Sciatic nerve (tissue), 2 donors: ENCODE measurements around the gene PPM1H. TPM values are rescaled to one million over a fixed set of nuclear protein-coding genes. Genes with fewer than 3 reads are reported as not detected.
"Not testable (repeated sequence)": the region's sequence is repeated elsewhere in the genome, so short reads cannot be mapped to it uniquely, and the experiment has no call there.

Experiments
- ATAC-seq: fragments of 200-7000 bp; cut with Tn5 transposase; one replicate; pipeline ENCODE4 v1.9.1; 2020; ENCODE audit warnings: mild to moderate bottlenecking, moderate library complexity
- DNase-seq: peaks from one replicate; pipeline ENCODE4 v3.0.0-alpha.2; 2020; ENCODE audit warnings: low spot score
- intact Hi-C: fragments of 100-400 bp; cut with DNase I; formaldehyde crosslinking; loops from one replicate; pipeline ENCODE4 v1.14.2; 2022
- total RNA-seq: library from RNA; stranded (reverse); fragmentation: NEBNext Ultra II Directional; extraction: Animal tissue kit (Norgen Biotek cat#: 25700); gene quantifications from one replicate; pipeline ENCODE4 v1.2.1, GENCODE V29; 2021
- donor health status: DM: no; HTN: no; CAD: no.
- donor health status: DM: no; HTN: no; CAD: no.

The PPM1H gene
- total RNA-seq, 1 donor from 2014 or later: 12.3 TPM

DNA sequence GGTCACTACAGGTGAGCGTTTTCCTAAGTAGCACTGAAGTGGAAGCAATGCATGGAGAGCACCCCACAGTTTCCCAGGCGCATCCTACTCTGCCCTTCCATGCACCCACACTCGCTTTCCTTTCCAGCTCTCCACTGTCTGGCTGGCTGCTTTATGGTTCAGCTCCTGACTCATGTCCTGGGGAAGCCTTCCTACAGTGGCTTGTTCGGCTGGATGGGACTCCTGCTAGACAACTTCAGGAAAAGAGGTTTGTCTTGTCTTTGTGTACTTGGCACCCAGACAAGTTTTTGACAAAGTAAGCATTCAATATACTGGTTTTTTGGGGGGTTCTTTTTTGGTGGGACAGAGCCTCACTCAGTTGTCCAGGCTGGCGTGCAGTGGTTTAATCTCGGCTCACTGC lies 21.6 kb downstream of the PPM1H start:
- DNase-seq: no peak
- ATAC-seq: no peak
- intact Hi-C loops: no loop called here

DNA sequence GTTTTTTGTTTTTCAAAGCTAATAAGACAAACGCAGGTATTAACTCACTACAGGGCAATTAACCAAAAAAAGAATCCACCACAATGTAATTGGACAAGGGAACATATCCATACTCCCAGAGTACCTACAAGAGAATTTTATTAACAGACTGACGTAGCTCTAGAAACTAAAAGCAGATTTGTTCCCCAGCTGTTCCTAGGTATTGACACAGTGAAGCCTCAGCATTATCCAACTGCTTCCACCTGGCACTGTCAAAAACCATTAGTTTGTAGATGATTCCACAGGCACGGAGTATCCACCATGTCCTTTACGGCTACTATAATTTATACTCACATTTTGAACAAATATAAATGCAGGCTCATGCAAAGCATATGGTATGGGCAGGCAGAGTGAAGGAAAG lies 22.3 kb downstream of the PPM1H start:
- no peak for DNase-seq
- ATAC-seq: no peak
- intact Hi-C loops: no loop called here

DNA sequence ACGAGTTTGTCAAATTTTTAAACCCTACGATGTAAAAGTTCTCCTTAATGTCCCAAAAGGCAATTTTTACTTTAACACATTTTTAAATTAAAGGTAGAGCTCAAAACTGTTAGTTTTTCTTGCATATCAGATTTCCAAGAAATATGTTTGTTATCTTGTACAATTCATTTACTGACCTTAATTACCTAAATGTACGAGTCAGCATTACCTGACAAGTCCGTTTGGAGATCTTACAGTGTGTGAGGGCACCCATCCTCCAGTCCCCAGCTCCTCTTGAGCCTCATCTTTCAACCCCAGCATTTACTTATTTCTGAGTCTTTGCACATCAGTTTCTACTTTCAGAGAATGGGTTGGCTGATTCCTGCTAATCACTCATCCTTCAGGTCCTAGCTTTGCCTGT lies 23.7 kb downstream of the PPM1H start:
- intact Hi-C loops: no loop called here

DNA sequence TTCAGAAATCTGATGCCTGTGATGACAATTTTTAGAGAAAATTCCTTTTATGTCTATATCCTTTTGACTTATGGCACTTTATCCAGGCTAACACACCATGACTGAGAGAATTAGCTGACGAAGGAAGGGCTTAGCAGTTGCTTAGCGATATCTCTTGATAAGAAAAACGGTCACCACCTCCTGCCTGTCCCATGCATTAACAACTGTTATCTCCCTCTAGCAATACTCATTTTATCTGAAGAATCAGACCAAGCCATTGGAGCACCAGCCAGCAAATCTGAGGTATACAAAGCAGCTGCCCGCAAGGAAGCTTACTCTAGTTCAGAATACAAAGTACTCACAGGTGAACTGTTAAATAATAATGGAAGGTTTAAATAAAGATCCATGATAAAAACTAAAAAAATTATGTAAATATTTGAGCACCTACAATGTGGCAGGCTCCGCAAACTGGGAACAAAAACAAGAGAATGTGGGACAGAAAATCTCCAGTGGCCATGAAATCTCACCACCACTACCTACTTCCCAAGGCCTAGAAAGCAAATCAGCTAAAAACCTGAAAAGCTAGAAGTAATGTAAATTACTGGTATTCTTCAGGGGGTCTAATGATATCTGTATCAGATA lies 24.3 kb downstream of the PPM1H start:
- no peak for ATAC-seq
- intact Hi-C loops: no loop called here
- DNase-seq: no peak

More for the DNA sequence above, 23.7 kb downstream of the PPM1H start:
- DNase-seq (no peak), ATAC-seq (no peak)

DNA sequence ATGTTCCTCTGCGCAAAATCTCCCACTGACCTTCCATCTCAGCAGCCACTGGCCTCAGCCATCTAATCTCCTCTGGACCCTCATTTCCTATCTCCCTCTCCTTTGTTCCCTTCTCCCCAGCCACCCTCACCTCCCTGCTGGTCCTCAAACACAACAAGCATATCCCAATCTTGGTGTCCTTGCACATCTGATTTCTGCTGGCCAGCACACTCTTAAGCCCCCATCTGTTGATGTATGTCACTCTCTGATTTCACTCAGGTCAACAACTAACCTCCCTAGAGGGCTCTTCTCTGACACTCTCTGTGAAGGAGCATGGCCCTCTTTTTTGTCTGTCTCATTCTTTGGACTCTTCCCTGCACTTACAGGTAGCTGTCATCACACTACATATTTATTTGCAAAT lies 25.6 kb downstream of the PPM1H start:
- ATAC-seq: no peak
- intact Hi-C loops: no loop called here
- DNase-seq: no peak

DNA sequence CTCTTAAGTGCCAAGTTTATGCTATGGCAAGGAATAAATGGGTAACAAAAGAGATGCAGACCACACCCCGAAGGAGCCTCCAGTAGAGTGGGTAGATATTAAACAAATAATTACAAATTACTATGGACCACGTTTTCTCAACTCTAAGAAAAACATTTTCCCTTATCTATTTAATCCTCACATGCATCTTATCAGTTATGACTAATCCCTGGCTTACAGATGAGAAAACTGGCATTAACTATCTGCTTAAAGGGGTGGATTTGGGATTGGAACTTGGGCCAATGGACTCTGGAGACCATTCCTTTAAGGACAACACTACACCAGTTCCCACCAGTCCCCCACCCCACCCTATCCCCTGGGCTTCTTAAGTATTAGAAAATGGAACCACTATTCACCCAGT lies 26.3 kb downstream of the PPM1H start:
- ATAC-seq (no peak), DNase-seq (no peak)
- intact Hi-C loops: no loop called here

DNA sequence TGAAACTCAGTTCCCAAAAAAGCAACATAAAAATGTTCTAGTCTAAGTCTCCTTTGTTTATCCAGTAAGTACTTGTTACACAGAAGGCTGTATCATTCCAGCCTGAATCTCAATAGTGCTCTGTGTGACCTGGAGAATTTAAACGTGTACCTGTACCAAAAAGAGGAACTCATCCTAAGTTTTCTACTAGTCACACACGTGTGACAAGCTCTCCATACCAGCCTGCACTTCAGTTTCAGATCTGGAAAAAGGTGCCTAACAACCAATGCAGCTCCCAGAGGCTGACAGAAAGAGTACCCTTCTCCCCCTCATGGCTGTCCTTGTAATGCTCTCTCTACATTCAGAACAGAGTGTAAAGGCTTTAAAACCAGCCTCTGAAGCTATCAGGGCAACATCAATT lies 27.4 kb downstream of the PPM1H start:
- intact Hi-C loops: no loop called here
- ATAC-seq: no peak
- DNase-seq: no peak

DNA sequence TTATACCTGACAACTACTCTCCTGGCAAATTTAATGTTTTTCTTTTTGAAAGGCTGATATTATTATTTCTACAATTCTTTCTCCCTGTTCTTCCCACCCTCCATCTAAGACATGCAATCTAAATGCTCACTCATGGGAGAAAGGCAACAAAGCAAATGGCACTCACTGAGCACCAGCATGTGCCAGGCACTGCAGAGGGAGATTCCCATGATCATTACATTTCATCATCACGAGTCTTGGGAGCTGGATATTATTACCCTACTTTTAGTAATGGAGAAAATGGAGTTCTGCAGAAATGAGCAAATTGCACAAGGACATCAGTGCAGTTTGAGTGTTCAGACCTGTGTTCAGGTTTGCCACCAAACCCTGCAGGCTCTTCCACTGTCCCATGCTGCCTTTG lies 27.9 kb downstream of the PPM1H start:
- DNase-seq (no peak), ATAC-seq (no peak)
- intact Hi-C loops: no loop called here

DNA sequence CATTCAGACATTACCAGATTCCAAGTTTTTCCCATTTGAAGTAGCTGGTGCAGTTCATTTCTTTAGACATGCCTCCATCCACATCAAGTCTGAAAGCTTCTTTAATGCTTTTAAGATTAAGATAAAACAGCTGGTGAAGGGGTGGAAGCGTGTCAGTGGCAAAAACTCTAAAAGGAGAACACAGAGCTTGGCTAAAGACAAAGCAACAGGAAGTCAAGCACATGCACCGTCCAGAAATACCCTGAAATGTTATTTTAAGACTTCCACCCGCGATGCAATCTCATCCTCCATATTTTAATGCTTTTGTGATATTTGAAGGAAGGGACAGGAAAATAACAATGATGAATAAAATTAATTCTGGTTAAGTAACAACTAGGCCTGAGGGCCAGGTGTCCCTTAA lies 31.8 kb downstream of the PPM1H start:
- DNase-seq (no peak), ATAC-seq (no peak)
- intact Hi-C loops: no loop called here

DNA sequence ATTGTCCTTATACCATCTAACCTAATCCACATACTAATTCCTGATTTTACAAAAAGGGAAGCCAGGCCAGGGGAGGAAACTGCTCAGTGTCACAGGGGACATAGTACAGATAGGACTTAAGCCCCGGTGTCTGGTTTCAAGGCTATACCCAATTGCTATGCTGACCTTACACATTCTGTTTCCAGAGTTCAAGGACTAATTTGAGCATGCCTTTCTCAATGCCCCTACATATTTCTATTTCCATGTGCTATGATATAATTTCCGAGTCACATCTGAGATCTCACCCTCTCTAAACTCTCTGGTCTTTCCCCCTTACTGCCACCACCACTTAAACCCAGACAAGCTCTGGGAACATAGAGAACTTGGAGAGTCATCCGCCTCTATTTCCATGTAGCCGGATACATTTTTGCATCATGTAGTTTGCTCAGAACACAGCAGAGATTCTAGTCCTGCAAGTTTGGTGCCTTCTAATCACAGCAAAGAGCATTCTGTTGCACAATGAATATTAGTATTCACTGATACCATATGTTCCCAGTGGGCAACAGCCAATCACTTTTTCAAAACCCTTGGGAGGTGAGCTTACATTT lies 34.2 kb downstream of the PPM1H start:
- ATAC-seq (no peak), DNase-seq (no peak)
- intact Hi-C loops: no loop called here

DNA sequence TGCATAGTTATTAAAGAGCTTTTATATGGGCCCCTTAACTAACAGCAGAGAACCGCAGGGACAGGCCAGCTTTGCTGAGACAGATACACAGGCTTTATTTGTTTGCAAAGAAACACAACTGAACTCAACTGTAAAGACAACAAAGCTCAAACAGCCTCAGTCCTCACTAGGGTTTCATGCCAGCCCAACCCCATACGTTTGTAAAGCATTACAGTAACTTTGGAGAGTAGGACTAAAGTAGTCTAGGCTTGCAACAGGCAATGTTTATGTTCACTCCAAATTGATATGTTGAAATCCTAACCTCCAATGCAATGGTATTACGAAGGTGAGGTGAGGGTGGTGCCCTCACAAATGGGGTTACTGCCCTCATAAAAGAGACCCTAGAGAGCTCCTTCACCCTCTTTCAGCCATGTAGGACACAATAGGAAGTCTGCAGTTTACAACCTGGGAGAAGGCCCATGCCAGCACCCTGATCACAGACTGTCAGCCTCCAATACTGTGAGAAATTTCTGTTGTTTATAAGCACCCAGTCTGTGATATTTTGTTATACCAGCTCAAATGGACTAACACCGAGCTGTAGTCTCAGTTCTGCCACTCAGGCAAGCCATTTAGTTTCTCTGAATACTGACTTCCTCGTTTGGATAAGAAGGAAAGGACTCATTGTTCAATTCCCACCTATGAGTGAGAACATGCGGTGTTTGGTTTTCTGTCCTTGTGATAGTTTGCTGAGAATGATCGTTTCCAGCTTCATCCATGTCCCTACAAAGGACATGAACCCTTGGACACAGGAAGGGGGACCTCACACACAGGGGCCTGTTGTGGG lies 35.2 kb downstream of the PPM1H start:
- intact Hi-C loops: no loop called here
- ATAC-seq: no peak
- DNase-seq: no peak

DNA sequence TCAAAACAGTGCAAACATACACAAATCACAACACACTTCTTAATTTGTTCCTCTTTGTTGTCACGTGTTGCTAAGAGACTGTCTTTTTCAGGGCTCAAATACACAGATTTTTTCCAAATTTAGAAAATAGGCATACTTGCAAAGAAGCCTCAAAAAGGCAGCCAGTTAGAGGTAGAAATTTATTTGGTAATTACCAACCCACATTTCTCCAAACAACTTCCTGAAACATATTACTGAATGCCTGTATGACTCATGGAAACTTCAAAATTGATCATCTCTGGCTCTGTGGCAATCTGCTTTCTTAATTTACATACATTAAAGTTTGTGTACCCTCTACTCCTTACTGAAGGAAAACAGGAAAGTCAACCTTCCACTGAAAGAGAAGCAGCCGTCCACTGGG lies 36.4 kb downstream of the PPM1H start:
- DNase-seq (no peak), ATAC-seq (no peak)
- intact Hi-C loops: no loop called here

DNA sequence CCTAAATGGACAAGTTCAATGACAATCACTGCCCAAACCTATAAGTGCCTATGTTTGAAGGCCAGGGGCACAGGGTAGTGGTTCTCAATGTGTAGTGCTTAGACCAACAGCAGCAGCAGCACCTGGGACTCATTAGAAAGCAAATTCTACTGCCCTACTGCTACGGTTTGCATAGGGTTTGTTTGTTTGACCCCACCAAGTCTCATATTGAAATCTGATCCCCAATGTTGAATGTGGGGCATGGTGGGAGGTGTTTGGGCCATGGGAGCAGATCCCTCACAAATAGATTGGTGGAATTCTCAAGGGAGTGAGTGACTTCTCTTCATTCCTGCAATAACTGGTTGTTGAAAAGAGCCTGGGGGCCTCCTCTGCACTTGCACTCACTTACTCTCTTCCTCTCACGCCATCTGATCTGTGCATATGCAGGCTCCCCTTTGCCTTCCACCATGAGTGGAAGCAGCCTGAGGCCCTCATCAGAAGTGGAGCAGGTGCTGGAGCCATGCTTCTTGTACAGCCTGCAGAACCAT lies 39.5 kb downstream of the PPM1H start:
- intact Hi-C loops: no loop called here
- DNase-seq (no peak), ATAC-seq (no peak)

DNA sequence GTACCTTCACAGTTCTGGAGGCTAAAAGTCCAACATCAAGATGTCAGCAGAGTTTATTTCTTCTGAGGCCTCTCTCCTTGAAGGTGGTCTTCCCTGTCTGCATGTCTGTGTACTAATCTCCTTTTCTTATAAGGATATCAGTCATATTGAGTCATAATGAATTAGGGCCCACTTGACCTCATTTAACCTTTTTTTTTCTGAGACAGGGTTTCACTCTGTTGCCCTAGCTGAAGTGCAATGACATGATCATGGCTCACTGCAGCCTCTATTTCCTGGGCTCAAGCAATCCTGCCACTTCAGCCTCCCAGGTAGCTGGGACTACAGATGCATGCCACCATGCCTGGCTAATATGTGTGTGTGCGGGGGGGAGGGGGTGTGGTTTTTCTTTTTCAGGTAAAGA lies 41.7 kb downstream of the PPM1H start:
- intact Hi-C loops: no loop called here
- ATAC-seq (no peak), DNase-seq (no peak)

DNA sequence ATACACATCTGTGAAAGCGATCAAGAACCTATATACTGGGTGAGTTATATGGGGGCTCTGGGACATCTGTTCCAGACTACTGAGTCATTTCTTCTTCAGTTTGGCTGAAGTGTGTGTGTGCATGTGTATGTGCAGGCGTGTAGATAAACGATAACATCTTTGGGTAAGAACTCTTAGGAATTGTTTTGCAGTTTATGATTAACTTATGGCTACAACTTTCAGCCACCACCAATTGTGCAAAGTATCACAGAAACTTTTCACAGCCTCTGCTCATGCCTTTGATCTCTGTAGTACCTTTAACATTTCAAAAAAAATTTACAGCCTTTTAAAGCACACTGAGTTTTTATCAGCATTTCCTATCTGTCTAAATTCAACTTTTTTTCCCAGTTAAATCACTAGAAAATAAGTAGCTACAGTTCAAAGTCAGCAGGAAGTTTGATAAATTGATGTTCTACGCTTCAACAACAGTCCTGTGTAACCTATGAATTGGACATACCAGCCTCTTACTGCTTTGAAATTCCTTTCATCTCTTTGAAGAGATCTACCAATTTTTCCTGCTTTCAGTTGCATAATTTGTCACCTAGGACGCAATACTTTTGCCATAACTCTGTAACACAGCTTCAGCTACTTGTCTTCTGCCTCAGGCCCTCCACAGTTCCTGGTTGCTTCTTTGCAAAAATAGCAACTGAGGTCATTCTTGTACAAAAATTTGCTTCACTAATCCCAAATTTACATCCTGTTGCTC lies 43.0 kb downstream of the PPM1H start:
- DNase-seq (no peak), ATAC-seq (no peak)
- intact Hi-C loops: no loop called here

DNA sequence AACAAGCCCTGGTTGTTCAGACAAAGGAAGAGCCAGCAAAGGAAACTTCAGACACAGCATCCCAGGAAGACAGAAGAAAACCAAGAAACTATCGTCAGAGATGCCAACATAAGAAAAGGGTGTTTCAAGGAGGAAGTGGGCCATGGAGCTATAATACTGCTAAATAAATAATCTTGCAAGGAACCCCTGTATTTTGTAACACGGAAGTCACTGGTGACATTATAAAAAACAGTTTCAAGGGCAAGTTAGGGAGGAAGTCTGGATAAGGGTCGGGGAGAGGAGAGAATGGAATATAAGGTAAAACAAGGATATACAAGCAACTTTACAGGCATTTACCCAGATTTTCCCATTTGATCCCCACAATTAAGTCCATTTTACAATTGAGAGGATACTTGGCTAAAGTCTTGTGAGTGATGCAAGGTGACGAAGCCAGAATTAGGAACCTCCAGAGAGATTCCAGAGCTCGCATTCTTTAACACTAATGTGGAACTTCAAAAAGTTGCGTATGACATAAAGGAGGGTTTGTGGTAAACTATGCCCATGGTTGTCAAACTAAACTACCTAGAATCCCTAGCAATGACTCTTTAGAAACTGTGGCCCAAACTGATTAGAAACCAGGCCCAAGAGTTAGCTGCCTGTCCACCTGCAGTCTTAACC lies 46.4 kb downstream of the PPM1H start:
- ATAC-seq (no peak), DNase-seq (no peak)
- intact Hi-C loops: no loop called here

DNA sequence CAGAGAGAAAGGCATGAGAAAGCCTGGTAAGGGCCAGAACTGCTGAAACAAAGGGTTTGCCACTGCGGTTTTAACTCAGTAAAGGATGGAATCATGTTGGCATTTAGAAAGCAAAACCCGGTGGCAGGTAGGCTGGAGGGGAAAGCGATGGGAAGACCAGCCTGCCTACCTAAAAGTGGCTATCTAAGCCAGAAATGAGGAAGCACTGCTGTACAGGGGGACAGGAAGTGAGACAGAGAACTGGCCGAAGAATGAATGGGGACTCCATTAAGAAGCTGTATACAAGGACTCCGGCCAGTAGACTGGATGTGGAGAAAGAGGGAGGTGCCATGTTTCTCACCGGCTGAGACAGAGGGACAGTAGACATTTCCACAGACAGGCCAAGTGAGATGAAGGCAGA lies 48.2 kb downstream of the PPM1H start:
- intact Hi-C loops: no loop called here

DNA sequence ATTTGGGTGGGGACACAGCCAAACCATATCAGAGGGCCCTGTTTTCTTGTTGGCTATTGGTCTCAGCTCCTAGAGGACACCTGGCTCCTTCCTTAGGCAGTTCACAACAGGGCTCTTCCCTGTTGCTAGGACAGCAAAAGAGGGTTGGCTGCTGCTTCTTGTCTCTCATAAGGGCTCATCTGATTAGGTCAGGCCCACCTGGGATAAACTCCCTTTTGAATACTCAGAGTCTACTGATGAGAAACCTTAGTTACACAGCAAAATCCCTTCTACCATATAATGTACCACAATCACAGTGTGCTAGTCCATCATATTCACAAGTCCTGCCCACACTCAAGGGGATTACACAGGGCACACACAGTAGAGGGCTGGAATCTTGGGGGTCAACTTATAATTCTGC lies 49.7 kb downstream of the PPM1H start:
- intact Hi-C loops: no loop called here
- DNase-seq: no peak

More for the DNA sequence above, 48.2 kb downstream of the PPM1H start:
- ATAC-seq (no peak), DNase-seq (no peak)

DNA sequence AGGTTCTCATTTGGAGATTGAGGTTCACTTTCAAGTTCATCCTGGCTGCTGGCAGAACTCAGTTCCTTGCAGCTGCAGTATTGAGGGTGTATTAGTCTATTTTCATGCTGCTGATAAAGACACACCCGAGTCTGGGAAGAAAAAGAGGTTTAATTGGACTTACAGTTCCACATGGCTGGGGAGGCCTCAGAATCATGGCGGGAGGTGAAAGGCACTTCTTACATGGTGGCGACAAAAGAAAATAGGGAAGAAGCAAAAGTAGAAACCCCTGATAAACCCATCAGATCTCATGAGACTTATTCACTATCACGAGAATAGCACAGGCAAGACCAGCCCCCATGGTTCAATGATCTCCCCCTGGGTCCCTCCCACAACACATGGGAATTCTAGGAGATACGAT lies 50.1 kb downstream of the PPM1H start:
- DNase-seq, intact Hi-C loops, ATAC-seq: not testable (repeated sequence)

More for the DNA sequence above, 49.7 kb downstream of the PPM1H start:
- no peak for ATAC-seq
